NB4 (cell line): ENCODE data around the gene KCNE2.

Experiments
- MYC ChIP-seq: IDR thresholded peaks from 2 replicates; pipeline ENCODE4 v1.6.1; 2011; ENCODE audit warnings: low read depth, low read length
- POLR2A ChIP-seq: IDR thresholded peaks from 2 replicates; pipeline ENCODE4 v1.6.1; 2011; ENCODE audit warnings: mild to moderate bottlenecking; ENCODE audit not compliant: insufficient read length; ENCODE audit errors: extremely low read depth
- TF ChIP-seq, protein P1 (sequence below): IDR thresholded peaks from one replicate; pipeline ENCODE4 v1.5.1; 2012; ENCODE audit warnings: low read depth, low read length
- TF ChIP-seq, protein P2 (sequence below): IDR thresholded peaks from 2 replicates; pipeline ENCODE4 v1.6.1; 2011; ENCODE audit warnings: low read depth, low read length

DNA sequence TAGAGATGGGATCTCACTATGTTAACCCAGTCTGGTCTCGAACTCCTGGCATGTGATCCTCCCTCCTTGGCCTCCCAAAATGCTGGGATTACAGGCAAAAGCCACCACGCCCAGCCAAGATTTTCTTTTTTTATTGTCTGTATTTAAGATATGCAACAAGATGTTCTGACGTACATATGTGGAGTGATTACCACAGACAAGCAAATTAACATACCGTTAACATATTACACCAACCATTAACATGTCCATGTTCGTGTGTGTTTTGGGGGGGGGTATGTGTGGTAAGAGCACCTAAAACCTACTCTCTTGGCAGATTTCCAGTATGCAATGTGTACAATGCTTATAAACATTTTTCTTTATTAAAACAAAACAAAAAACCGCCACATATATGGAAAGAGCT, 10.6 kb upstream of the KCNE2 start:
- TF ChIP-seq, protein P1, sequence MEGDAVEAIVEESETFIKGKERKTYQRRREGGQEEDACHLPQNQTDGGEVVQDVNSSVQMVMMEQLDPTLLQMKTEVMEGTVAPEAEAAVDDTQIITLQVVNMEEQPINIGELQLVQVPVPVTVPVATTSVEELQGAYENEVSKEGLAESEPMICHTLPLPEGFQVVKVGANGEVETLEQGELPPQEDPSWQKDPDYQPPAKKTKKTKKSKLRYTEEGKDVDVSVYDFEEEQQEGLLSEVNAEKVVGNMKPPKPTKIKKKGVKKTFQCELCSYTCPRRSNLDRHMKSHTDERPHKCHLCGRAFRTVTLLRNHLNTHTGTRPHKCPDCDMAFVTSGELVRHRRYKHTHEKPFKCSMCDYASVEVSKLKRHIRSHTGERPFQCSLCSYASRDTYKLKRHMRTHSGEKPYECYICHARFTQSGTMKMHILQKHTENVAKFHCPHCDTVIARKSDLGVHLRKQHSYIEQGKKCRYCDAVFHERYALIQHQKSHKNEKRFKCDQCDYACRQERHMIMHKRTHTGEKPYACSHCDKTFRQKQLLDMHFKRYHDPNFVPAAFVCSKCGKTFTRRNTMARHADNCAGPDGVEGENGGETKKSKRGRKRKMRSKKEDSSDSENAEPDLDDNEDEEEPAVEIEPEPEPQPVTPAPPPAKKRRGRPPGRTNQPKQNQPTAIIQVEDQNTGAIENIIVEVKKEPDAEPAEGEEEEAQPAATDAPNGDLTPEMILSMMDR: no peak
- TF ChIP-seq POLR2A (no peak), MYC (no peak)
- TF ChIP-seq, protein P2, sequence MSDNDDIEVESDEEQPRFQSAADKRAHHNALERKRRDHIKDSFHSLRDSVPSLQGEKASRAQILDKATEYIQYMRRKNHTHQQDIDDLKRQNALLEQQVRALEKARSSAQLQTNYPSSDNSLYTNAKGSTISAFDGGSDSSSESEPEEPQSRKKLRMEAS: no peak
